GM19468 (cell line): ENCODE data around the gene DENND5A.
"Not testable (repeated sequence)": the region's sequence is repeated elsewhere in the genome, so short reads cannot be mapped to it uniquely, and the experiment has no call there.

Experiments
- ATAC-seq: cut with Tn5 transposase; IDR thresholded peaks from one replicate; pipeline ENCODE4 v1.9.1; 2021; ENCODE audit warnings: mild to moderate bottlenecking, moderate library complexity, moderate number of reproducible peaks; ENCODE audit not compliant: unreplicated experiment; ENCODE audit errors: extremely low read depth

The DENND5A gene

DNA sequence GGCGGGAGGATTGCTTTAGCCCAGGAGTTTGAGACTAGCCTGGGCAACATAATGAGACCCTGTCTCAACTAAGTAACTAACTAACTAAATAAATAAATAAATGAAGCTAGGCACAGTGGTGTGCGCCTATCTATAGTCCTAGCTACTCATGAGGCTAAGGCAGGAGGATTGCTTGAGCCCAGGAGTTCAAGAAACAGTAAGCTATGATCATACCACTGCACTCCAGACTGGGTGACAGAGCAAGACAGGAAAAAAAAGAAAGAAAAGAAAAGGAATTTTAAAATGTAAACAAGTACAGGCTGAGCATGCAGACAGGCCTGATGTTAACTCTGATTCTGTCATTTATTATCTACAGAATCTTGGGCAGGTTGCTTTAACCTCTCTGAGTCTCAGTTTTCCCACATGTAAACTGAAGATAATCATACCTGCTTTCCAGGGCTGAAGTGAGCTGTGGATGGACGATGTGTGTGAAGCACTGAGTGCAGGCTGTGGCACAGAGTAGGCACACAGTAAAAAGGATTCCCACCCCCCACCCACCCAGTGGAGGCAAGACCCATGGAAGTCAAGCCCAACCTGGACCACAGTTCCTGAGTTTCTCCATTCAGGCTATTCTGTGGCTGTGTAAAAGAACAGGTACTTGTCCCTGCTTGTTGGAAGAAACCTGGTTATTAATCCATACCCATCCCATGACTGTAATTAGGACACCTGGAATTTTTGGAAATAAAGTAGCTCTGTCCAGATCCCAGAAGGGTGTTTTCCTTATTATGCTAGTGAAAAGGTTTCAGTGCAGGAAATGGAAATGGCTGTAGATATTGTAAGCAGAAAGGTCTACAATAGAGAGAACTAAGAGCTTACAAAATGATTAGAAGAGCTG is 155.1 kb downstream of the DENND5A start:
- ATAC-seq: no peak

- no peak for ATAC-seq
Measured at GRCh38 chr11:9104580-9104979, 160.6 kb downstream of the DENND5A start.

DNA sequence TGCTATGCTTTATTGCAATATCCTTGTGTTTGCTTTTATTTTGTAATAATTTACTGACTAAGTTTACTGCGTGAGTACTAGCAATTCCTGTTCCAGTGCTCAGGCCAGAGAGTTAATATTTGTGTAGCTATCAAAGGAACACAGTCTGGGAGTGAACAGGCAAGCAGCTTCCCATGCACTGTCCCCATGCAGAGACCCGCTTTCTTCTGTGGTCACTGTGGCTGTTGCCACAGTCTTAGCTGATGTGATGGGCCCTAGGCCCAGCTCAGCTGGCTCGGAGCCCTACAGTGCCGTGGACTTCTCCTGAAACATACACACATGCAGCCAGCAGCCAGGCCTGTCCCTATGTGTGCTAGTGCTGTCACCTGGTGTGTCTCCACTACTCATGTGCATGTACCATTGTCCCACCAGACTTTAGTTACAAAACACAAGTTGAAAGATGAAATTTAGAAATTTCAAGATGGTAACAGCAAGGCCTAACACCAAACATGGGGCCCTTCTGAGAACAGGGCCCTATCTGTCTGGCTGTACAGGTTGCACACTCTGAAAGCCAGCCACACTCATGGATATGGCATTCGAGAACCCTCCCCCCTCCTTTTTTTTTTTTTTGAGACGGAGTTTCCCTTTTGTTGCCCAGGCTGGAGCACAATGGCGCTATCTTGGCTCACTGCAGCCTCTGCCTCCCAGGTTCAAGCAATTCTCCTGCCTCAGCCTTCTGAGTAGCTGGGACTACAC is 161.4 kb downstream of the DENND5A start:
- ATAC-seq: no peak

GRCh38 chr11:9099617-9100016 is 165.5 kb downstream of the DENND5A start:
- no peak for ATAC-seq

GRCh38 chr11:9098455-9098854 is 166.7 kb downstream of the DENND5A start:
- not testable (repeated sequence) for ATAC-seq

GRCh38 chr11:9097186-9097943 is 167.8 kb downstream of the DENND5A start:
- ATAC-seq: not testable (repeated sequence)

GRCh38 chr11:9096427-9096826 is 168.7 kb downstream of the DENND5A start:
- no peak for ATAC-seq

GRCh38 chr11:9095421-9095820 is 169.7 kb downstream of the DENND5A start:
- ATAC-seq: no peak

GRCh38 chr11:9094420-9094819 is 170.7 kb downstream of the DENND5A start:
- ATAC-seq: no peak

- ATAC-seq: no peak
Measured at GRCh38 chr11:9092853-9093778, 172.0 kb downstream of the DENND5A start.

DNA sequence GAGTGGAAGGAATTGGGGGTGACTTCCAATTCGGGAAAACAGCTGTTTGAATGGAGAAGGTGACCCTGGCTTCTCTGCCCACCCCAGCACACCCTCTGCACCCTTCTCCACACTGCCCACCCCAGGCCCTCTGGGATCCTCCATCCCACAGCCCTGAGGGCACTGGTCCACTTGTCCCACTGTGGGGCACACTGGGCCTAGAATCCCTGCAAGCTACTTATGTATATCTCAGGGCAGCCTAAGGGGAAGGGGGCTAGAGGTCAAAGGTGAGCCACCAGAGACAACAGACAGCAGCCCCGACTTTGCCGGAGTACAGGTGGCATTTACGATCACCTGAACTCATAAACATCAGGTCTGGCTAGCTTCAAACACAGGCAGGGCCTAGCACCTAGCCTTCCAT is 173.1 kb downstream of the DENND5A start:
- no peak for ATAC-seq

DNA sequence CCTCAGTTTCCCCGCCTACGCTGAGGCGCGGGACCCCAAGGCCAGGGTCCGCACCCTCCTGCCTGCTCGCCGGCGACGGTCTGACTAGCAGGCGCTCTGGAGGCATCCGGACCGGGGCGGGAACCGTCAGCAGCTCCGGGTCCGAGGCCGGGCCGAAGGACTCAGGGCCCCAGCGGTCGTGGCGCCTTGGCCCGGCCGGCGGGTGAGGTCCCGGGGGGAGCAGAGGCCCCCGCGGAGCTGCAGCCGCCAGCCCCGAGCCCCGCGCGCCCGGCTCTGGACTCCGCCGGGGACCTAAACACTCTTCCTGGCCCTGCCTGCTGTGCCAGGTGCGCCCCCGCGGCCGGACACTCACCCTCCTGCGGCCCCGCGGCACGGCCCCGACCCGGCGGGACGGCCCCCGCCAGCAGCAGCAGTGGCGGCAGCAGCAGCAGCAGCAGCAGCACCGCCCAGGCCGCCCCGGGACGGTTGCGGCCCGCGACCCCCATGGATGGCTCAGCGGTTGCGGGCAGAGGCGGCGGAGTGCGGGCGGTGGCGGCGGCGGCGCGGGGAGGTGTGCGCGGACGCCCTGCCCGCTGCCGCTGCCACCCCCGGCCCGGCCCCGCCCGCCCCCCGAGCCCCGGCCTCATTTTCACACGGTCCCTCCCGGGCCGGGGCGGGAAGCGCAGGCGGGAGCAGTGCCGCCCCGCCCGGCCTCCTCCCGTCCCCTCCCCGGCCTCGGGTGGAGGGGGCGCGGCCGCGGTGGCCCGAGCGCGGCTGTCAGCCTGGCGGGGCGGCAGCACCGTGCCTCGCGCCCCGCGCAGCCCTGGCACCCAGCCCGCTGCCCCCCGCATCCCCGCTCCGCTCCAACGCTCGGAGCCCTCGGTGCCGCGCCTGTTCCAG is 173.9 kb downstream of the DENND5A start, which contains the start of gene SCUBE2:
SCUBE2 (minus strand) TSS at position 556 of the 879 bp plus-strand sequence; CDS start at position 485, 71 bp downstream.
- ATAC-seq: no peak

DNA sequence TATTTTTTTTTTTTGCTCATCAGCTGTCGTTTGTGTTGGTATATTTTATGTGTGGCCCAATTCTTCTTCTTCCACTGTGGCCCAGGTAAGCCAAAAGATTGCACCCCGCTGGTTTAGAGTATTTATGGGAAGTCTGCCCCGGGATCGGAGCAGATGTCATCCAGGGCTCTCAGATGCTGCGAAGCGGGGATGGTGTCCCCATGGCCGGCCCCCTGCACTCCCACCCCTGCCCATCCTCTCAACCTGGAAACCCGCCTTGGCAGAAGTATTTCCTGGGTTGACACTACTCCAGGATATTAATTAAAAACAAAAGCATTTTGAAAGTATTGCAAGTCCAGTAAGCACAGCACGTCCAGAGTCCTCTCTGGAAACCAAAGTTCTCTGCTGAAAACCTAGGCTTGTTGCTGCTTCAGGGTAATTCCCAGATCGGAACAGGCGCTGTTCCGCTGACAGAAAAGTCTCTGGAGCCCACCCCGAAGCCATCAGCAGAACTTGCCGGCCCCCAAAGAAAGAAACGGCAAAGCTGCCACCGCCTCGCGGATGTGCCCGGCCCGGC is 174.6 kb downstream of the DENND5A start:
- ATAC-seq: no peak

DNA sequence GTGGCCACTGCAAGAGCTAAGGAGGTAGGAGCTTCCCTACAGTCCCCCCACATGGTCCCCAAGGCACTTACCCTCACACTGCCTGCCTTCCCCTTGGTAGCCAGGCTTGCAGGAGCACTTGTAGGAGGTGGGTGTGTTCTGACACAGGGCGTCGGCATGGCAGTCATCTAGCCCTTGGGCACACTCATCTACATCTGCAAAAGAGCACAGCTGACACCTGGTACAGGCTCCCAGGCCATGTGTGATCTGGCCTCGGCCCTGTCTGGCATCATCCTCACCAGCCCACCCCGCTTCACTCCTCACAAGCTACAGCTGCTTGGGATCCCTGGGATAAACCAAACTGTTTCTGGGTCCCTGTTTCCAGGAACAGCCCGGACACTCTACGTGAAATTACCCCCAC is 175.5 kb downstream of the DENND5A start:
- ATAC-seq: no peak

DNA sequence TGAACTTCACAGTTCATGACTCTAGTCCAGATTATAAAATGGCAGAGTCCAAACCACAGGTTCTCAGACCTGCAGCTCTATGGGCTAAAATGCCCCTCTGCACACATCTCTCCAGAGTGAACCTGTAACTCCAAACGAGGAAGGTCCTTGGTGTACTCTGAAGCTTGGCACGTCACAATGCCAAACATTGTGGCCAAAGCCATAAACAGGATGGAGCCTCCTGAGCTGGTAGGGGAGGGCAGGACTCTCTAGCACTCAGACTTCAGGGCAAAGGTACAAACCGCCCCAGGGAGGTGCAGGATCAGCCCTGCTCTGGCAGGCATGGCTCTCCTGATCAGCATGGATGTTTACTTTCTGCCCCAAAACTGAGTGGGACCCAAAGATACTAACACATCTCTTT is 176.1 kb downstream of the DENND5A start:
- ATAC-seq: no peak
